Activated CD8-positive, alpha-beta memory T cell treated with anti-CD3 and anti-CD28 coated beads, Interleukin-2, amount 50 U/mL, for 24 hours (primary cell): ENCODE data around the gene MICU1.
"Not testable (repeated sequence)": the region's sequence is repeated elsewhere in the genome, so short reads cannot be mapped to it uniquely, and the experiment has no call there.

Source experiments
- DNase-seq: peaks from one replicate; pipeline ENCODE4 v3.0.0-alpha.2; 2020; ENCODE audit errors: extremely low read depth

MICU1 gene

GRCh38 chr10:72445851-72446250, 180.0 kb downstream of the MICU1 start:
- DNase-seq: no peak

GRCh38 chr10:72442969-72443368, 182.9 kb downstream of the MICU1 start:
- DNase-seq: not testable (repeated sequence)

GRCh38 chr10:72435570-72435969, 190.3 kb downstream of the MICU1 start:
- DNase-seq: no peak

GRCh38 chr10:72430936-72431335, 194.9 kb downstream of the MICU1 start:
- DNase-seq: not testable (repeated sequence)

GRCh38 chr10:72429931-72430330, 195.9 kb downstream of the MICU1 start:
- no peak for DNase-seq

- DNase-seq: no peak
Measured at GRCh38 chr10:72426986-72427385, 198.9 kb downstream of the MICU1 start.

- DNase-seq: no peak
Measured at GRCh38 chr10:72425133-72425532, 200.7 kb downstream of the MICU1 start.

GRCh38 chr10:72424561-72424960, 201.3 kb downstream of the MICU1 start:
- DNase-seq: no peak

GRCh38 chr10:72423426-72423825, 202.5 kb downstream of the MICU1 start:
- DNase-seq: no peak

GRCh38 chr10:72421885-72422540, 203.9 kb downstream of the MICU1 start:
- no peak for DNase-seq

- DNase-seq: no peak
Measured at GRCh38 chr10:72419241-72419640, 206.6 kb downstream of the MICU1 start.

GRCh38 chr10:72418679-72419078, 207.2 kb downstream of the MICU1 start:
- no peak for DNase-seq

- DNase-seq: no peak
Measured at GRCh38 chr10:72417971-72418370, 207.9 kb downstream of the MICU1 start.

GRCh38 chr10:72416661-72417060, 209.2 kb downstream of the MICU1 start:
- DNase-seq: no peak

- no peak for DNase-seq
Measured at GRCh38 chr10:72414642-72415041, 211.2 kb downstream of the MICU1 start.

GRCh38 chr10:72409167-72409566, 216.7 kb downstream of the MICU1 start:
- DNase-seq: no peak

- no peak for DNase-seq
Measured at GRCh38 chr10:72407927-72408600, 217.8 kb downstream of the MICU1 start.

- DNase-seq: no peak
Measured at GRCh38 chr10:72407471-72407870, 218.4 kb downstream of the MICU1 start.

- not testable (repeated sequence) for DNase-seq
Measured at GRCh38 chr10:72395581-72395980, 230.3 kb downstream of the MICU1 start.

- DNase-seq: no peak
Measured at GRCh38 chr10:72392571-72392970, 233.3 kb downstream of the MICU1 start.

- no peak for DNase-seq
Measured at GRCh38 chr10:72390764-72391163, 235.1 kb downstream of the MICU1 start.

- no peak for DNase-seq
Measured at GRCh38 chr10:72389716-72390115, 236.2 kb downstream of the MICU1 start.

- no peak for DNase-seq
Measured at GRCh38 chr10:72389014-72389413, 236.9 kb downstream of the MICU1 start.

GRCh38 chr10:72388062-72388461, 237.8 kb downstream of the MICU1 start:
- DNase-seq: no peak
